SHP77 (cell line): ENCODE data around the gene RFC4.
"Not testable (repeated sequence)": the region's sequence is repeated elsewhere in the genome, so short reads cannot be mapped to it uniquely, and the experiment has no call there.

Source experiments
- DNase-seq, 2 experiments: peaks; one replicate each; lab custom pipeline; 2025; lab: John Stamatoyannopoulos, UW

RFC4 gene

DNA sequence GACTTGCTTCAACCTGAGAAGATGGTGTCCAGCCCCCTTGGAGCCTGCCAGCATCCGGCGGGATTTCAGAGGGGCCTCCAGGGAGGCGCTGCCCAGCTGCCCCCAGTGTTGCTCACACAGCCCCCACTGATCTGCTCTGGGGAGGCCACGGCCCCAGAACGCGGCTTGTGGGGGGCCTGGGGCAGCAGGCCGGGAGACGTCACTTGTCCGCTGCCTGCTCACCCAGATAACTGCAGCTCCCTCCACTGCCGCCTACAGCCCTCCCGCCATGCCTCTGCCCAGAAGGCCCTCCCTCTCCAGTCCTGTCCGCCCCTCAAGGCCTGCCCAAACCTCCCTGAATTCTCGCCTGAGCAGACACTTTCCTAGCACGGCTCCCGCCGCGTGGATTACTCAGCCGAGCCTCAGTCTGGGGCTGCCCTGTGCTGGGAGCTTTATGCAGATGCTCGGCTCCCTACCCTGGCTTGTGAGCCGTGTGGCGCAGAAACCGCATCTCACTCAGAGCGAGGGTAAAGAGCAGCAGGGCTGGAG is 19.1 kb upstream of the RFC4 start:
- no peak for DNase-seq

DNA sequence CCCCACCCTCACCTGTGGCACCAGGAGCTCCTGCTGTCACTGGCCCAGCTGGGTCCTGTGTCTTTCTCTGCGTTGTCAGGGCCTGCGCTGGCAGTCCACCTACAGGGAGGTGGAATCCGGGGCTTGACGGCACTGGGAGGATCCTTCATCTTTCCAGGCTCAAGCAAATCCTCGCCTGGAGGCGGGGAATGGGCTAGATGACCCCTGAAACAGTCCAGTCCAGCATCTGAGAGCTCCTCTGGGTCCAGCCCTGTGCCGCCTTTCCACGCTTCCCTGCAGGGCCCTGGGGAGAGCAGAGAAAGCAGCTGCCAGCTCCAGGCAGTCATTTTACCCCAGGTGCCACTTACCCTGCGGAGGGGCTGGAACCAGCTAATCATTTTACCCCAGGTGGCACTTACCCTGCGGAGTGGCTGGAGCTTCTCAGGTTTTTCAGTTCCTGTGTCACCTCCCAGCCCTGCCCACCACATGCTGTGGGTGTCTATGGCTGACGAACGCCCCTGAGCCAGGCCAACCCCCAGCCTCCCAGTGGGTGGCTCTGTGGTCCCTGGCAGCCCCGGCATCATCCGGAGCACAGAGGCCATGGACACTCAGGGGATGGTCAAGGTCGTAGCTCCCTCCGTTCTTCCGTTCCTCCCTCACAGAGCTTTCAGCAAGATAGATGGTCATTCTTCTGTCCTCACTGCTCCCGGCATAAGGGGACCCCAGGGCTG is 18.3 kb upstream of the RFC4 start:
- DNase-seq, result no peak

DNA sequence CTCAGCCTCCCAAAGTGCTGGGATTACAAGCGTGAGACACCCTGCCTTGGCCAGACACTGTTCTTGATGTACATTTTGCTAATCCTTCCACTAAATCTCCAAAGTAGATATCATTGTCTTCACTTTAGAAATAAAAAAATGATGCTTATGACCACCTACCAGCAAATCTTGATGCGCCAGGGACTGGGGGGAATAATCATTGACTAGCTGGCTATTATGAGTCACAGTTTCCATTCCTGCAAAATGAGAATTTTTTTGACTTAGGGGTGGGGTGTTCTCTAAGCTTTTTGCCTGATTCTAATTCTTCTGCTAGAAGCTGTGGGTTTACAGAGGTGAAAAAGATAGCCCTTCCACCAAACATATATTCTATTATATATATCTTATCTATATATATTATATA is 17.1 kb upstream of the RFC4 start:
- no peak for DNase-seq

DNA sequence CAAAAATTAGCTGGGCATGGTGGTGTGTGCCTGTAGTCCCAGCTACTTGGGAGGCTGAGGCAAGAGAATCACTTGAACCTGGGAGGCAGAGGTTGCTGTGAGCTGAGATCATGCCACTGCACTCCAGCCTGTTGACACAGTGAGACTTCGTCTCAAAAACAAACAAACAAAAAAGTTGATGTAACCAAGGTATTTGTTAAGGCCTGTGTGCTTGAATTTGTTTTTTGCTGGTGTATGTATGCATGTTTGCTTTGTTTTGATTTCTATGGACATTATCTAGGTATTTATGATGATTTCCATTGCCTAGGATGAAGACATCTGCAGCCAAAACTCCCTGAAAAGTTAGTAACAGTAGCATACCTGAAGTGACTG is 16.1 kb upstream of the RFC4 start:
- not testable (repeated sequence) for DNase-seq

DNA sequence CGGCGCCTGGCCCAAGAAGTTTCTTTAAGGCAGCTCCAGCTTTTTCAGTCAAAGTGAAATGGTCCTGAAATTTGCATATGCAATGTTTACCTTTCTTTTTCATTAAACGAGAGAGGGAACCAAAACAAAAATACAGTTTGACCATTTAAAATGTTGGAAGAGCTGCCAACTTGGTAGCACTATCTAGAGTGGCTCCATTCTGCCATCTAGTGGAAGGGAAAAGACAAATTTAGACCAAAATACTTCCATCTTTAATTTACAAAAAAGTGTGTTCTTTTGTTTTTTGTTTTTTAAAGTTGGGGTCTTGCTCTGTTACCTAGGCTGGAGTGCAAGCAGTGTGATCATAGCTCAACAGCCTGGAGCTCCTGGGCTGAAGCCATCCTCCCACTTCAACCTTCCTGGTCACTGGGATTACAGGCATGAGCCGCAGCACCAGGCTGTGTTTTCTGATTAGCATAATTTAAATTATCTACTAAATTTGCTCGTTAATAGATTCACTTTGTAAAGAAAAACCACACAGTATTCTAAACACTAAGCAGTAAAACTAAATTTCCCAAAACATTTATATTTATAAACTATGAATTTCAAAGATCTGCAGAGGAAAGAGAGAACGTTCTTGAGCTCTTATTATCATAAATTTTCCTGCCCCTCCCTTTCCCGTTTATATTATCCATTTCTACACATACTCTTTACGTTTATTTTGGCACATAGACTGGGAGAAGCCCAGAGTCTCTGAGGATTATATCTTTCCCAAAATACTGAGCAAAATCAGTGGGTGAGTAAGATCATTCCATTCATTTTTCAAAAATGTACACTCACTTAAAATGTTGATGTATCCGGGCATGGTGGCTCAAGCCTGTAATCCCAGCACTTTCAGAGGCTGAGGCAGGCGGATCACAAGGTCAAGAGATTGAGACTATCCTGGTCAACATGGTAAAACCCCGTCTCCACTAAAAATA is 15.4 kb upstream of the RFC4 start:
- DNase-seq, result peak; percentile 2 to 33

DNA sequence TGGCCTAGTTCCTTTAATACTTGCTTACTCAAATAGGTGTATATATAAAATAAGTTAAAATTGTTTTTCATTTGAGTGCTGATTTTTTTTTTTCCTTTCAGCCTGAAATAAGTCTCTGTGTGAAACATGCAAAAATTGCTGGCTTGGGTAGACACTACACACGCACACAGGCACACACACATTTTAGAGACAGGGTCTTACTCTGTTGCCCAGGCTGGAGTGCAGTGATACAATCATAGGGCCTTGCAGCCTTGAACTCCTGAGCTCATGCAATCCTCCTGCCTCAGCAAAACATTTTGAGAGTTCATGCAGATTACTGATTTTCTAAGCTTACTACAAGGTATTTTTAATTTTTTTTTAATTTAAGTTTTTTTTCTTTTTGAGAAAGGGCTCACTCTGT is 12.7 kb upstream of the RFC4 start:
- DNase-seq, result no peak

DNA sequence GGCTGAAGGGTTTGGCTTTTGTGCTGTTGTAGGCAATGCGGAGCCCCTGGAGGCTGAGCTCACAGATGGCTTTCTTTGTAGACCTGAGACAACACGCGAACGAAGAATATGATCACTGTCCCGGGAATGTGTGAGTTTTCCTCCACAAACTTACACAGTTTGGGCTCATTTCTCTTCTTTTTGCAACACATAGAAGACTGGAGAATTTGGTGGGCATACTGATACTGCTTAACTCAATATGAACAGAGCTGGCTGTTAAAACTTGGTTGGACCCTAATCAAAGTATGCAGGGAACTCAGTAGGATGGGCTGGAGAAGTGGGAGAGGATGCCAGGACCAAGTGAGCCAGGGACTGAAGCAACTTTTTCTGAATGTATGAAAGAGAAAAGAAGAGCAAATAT is 12.2 kb upstream of the RFC4 start:
- no peak for DNase-seq

DNA sequence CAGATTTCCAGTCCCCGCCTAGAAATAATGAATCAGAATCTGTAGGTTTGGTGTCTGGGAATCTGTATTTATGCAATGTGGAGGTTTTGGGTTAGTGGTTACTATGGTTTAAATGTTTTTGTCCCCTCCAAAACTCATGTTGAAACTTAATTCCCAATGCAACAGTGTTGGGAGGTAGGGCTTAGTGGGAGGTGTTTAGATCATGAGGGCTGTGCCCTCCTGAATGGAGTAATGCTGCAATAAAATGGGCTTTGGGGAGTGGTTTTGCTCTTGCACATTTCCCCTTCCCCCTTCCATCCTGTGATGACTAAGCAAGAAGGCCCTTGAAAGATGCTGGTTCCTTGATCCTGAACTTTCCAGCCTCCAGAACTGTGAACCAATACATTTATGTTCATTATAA is 9.2 kb upstream of the RFC4 start:
- DNase-seq, result no peak

DNA sequence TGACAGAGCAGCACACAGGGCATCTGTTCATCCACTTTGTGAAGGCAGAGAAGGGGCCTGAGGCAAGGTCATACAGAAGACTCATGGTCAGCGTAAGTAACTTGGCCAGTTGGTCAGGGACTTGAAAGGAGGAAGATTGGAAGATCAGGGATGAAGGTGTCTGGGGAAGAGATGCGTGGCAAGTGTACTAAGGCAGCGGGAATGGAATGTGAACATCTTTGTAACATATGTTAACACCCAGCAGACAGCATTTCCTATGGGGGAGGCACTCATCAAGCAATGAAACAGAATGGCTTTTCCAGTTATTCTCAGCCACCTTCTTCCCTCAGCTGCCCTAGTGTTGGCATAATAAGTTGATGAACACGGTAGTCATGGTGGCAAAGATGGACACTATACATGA is 7.8 kb upstream of the RFC4 start:
- no peak for DNase-seq

DNA sequence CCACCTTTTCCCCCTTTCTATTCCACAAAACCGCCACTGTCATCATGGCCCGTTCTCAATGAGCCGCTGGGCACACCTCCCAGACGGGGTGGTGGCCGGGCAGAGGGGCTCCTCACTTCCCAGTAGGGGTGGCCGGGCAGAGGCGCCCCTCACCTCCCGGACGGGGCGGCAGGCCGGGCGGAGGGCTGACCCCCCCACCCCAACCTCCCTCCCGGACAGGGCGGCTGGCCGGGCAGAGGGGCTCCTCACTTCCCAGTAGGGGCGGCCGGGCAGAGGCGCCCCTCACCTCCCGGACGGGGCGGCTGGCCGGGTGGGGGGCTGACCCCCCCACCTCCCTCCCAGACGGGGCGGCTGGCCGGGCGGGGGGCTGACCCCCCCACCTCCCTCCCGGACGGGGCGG is 5.0 kb upstream of the RFC4 start:
- DNase-seq, result not testable (repeated sequence)

DNA sequence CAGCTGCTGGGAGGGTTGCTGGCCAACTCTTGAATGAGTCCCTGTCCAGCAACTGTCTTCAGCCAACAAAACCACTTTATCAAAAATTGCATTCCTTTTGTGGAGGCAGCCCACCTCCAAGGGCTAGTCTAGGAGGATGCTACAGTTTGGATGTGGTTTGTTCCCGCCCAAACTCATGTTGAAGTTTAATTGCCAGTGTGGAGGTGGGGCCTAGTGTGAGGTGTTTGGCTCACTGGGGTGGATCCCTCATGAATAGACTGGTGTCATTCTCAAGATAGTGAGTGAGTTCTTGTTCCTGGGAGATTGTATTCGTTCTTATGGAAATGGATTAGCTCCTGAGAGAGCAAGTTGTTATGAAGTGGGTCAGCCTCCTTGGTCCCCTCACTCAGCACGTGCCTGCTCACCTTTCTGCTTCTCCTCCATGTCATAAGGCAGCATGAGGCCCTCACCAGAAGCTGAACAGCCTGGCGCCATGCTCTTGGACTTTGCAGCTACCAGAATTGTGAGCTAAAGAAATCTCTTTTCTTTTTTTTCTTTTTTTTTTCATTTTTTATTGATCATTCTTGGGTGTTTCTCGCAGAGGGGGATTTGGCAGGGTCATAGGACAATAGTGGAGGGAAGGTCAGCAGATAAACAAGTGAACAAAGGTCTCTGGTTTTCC is 4.2 kb upstream of the RFC4 start:
- no peak for DNase-seq

DNA sequence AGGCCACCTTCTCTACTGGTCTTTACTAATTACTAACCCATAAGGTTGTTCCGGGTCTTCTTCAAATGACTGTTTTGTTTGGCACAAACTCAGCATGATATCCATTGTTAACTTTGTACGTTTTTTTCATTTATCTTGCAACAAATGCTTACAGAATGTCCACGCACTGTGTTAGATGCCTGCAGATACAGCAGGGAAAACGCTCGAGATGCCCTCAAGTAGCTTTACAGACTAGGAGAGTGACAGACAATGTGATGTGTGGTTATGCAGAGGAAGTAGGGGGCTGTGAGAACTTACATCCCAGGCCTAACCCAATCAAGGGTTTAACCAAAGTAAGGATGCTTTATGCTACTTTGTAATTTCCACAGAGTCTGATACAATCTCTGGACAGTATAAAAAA is 949 bp upstream of the RFC4 start:
- no peak for DNase-seq

DNA sequence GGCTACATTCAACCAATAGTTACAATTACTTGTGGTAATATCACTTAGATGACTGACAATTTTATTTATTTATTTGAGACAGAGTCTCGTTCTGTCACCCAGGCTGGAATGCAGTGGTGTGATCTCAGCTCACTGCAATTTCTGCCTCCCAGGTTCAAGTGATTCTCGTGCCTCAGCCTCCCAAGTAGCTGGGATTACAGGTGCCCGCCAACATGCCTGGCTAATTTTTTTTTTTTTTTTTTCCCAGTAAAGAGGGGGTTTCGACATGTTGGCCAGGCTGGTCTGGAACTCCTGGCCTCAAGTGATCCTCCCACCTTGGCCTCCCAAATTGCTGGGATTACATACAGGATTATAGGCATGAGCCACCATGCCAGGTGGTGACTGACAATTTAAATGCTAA is 2.8 kb downstream of the RFC4 start:
- not testable (repeated sequence) for DNase-seq

DNA sequence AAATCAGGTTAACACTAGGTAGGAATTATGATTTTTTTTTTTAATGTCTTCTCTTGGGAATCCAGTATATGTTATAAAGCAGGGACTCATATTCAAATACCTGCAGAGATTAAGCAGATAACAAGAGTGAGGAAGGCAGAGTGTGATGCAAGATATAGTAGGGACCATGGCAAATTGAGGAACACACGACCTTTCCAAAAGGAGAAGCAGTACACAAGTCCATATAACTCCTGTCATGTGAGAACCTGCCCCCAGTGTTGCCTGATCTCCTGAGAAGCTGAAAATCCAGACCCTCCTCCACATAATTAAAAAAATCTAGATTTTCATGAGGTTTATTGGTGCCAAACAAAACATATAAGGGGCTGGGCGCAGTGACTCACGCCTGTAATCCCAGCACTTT is 3.6 kb downstream of the RFC4 start:
- no peak for DNase-seq

DNA sequence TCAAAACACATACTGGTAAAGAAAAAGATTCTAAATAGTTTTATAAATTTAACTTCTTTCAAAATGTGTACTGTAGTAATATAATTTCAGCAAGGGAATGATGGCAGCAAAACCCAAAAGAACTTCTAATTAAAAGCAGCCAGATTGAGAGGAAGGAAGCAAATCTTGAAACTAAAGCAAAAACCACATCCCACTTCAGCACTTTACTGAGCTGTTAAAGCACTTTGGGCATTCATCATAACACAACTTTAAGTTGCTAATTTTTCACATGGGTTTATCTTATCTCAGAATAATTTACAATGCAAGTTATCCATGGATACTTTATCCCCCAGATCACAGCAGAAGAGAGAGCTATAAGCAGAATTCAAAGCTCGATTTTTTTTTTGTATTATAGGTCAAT is 6.0 kb downstream of the RFC4 start:
- no peak for DNase-seq

DNA sequence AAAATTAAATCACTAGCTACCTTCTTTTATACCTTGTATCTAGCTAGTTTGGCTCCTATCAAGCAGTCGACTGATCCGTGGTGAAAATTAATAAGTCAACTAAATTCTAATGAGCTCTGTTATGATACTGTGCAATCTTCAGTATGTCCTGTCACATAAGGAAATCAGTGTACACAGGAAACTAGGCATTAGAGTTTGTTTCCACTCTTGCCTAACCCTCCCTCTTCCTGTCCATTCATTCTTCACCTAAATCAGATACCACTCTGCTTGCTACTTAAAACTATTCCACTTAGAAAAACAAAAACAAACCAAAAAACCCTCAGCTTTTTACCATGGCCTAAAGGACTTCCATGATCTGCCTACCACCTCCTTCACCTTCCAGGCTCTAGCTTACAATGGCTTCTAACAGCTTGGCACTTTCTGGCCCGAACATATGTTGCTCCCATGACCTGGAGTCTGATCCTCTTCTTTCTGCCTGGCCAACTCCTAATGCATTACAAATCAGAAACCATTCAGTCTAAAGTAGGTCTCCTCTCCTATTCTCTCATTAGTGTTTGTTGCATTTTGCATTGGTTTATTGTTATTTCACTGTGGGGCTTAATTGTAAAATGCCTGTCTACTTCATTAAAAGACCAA is 7.9 kb downstream of the RFC4 start:
- DNase-seq, result no peak

DNA sequence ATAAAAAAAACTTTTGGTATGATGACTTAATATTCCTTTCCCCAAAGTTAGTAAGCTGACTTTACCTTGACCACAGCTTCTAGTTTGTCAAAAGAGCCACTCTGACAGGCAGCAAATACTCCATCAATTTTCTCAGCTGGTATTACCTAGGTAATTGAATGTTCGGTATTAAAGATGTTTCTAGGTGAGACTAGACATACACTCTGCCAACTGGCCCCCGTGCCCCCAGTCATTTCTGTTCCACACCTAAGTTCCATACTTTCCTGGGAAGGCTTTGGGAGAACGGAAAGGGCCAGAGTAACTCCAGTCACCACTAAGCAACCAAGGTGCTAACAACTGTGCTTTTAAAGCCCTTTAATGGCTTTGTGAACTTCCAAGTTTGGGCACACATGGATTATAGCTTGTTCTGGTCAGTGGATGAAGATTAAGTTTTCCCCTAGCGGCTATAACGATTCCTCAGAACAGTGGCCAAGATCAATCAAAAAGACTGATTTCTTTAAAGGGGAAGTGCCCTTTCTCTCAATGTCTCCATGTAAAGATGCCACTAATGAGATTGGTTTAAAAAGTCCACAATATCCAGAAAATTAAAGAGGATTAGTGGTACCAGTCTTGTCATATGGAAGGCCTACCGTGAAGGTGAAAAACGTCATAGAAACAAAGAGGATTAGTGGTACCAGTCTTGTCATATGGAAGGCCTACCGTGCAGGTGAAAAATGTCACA is 15.9 kb downstream of the RFC4 start:
- no peak for DNase-seq

DNA sequence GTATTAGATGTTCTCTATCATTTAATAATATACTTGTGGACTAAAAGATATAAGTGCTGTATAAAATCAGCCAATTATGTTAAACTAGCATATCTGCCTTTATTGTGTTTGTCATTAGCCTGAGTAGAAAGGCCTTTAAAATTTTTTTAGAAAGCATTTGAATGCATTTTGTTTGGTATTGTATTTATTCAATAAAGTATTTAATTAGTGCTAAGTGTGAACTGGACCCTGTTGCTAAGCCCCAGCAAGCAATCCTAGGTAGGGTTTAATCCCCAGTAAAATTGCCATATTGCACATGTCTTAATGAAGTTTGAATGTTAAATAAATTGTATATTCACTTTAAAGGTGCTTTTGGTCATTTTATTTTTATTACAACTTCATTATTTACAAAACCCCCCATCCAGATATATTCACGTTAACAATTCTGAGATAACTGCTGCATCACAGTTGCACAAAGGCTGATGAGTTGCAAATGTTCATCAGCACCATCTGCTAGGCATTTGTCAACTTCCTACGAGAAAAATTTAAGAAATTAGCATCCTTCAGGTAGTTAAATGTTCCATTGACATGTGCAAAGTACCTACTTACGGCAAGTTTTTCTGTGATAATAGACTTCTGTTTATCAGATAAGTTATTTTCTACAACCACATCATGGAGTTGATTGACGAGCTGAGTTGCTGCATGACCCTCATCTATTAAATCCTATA is 16.6 kb downstream of the RFC4 start:
- no peak for DNase-seq

DNA sequence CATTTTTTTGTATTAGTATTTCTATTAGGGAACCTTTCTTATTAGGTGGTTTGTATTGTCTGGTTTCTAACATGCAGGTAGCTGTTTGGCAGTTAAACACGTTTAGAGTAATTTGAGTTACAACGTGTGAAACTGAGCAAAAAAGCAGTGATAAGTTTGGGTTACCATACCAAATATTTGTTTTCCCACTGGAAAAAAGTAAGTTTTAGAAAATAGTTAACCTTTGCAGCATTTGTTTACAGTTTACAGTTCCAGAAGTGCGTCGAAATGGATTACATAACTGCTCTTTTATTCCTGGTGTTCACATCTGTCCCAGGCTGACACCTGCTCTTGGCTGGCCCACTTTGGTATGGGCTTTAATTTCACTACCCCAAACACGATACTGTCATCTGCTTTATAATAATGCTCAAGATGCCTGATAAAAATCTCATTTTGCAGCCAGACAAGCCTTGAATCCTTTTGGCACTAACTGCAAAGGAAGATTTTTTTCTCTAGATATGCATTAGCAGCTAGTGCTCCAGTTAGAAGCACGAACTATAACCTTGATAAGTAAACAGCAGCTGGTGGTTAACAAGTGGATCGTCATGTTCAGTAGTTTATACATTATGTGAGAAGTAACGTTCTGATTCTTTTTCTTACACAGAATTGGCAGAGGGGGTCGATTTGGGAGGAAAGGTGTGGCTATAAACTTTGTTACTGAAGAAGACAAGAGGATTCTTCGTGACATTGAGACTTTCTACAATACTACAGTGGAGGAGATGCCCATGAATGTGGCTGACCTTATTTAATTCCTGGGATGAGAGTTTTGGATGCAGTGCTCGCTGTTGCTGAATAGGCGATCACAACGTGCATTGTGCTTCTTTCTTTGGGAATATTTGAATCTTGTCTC is 17.6 kb downstream of the RFC4 start:
- DNase-seq, result no peak
